Measurements from ENCODE around the gene ERICH6.

- TF ChIP-seq CTCF (IDR thresholded peaks at IDR 0.05) (no peak), POLR2A (IDR thresholded peaks at IDR 0.05) (no peak)
Measured at GRCh38 chr3:150742141-150742523, 38.4 kb upstream of the ERICH6 start.
